Stimulated activated CD4-positive, alpha-beta T cell treated with anti-CD3 and anti-CD28 coated beads, Interleukin-2, amount 100 ng/mL, for 48 hours (primary cell): ENCODE measurements around the gene LHX4.

Experiments
- DNase-seq, 2 donors: peaks; one replicate each; pipeline ENCODE4 v3.0.0-alpha.2; 2020

Gene LHX4

GRCh38 chr1:180260541-180260940 lies 30.5 kb downstream of the LHX4 start:
- no peak for DNase-seq

GRCh38 chr1:180261030-180261429 lies 31.0 kb downstream of the LHX4 start:
- DNase-seq: no peak

- DNase-seq: no peak
Observed at GRCh38 chr1:180261524-180262155, 31.6 kb downstream of the LHX4 start.

DNA sequence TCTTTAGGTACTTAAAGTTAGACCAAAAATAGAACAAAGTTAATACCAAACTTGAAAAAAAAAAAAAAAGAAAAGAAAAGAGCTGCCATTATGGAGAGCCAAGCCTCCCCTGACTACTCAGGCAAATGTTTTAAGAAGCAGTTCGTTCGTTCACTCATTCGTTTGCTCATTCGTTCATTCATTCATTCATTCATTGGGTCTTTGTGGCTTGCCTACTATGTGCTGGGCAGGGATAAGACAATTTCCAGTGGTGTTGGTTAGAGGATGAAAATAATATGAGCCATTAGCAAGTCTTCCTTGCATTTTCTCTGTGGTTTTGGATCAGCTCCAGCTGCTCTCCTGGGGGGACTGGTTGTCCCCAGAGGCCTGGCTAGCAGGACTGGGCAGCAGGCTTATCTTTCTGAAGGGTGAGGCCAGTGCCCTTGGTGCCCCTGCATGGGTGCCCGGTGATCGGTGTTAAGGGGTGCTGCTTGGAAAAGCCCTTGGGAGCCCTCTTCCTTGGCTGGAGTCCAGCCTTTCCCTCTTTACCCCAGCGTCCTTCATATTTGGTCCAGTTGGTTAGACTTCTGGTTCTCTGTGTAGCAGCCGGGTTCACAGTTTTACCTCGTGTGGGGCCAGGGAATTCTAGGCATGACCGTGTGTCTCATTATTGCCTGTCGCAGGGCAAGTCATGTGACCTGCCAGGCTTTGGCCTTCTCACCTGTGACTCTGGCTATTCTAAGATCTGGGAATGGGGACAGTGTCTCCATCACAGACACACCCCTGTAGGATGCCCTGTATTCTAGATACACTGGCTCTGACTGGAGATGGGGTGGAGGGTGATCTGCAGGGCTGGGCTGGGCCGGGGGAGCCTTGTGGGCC lies 32.8 kb downstream of the LHX4 start:
- no peak for DNase-seq

DNA sequence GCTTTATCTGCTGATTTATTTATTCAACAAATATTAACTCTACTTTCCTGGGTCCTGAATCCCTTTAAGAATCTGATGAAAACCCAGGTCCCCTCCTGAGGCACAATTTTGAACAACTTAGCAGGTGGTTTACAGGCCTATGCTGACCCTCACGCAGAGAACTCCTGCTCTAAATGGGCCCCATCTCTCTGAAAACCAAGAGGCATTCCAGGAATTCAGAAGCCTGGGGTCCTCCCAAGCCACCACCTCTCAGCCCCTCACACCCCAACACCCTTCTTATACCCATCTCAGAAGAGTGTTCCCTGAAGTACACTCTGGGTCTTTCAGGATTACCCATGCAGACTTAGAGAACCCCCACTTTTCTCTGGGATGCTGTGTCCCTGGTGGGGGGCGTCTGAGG lies 34.5 kb downstream of the LHX4 start:
- DNase-seq: no peak

- no peak for DNase-seq
Observed at GRCh38 chr1:180265201-180265600, 35.1 kb downstream of the LHX4 start.

GRCh38 chr1:180265871-180266270 lies 35.8 kb downstream of the LHX4 start:
- DNase-seq: no peak

- no peak for DNase-seq
Observed at GRCh38 chr1:180266275-180267210, 36.5 kb downstream of the LHX4 start.

- no peak for DNase-seq
Observed at GRCh38 chr1:180267211-180267561, 37.1 kb downstream of the LHX4 start.

GRCh38 chr1:180267761-180268555 lies 37.9 kb downstream of the LHX4 start:
- no peak for DNase-seq

- DNase-seq: no peak
Observed at GRCh38 chr1:180268556-180269075, 38.6 kb downstream of the LHX4 start.

DNA sequence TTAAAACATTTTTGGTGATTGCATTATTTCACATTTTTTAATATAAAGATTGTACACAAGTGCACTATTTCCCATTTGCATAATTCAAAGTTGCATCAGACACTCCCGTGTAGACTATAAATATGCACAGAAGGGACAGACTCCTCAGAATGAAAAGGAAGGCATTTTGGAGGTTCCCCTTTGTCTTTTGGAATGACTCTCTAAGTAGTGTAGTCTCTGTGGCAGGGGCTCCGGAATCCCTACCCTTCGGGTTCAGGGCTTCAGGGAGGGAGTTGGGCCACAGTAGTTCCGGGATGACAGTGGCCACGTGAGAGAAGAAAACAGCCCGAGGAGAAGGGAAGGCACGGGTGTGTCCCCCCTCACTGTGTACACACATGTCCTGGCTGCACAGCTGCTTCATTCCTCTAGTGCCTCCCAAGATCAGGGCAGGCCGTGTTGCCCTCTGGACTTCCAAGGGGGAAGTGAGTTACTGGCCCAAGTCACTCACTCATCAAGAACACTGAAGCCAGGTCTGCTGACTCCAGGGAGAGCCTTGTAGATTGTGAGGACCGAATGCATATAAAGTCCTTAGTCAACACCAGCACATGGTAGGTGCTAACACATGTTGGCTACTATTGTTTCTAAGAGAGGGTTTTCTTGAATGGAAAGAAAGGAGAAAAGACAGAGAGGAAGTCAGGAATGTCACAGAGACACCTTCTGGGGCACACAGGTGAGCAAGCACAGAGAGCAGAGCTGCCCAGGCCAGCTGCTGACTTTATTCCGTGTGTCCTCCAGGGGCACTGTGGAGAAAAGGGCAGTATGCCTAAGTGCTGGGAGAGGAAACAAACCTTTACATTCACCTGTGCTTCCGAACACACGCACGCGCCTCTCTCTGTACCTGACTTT lies 39.8 kb downstream of the LHX4 start:
- DNase-seq: no peak

- no peak for DNase-seq
Observed at GRCh38 chr1:180270530-180271271, 40.6 kb downstream of the LHX4 start.

DNA sequence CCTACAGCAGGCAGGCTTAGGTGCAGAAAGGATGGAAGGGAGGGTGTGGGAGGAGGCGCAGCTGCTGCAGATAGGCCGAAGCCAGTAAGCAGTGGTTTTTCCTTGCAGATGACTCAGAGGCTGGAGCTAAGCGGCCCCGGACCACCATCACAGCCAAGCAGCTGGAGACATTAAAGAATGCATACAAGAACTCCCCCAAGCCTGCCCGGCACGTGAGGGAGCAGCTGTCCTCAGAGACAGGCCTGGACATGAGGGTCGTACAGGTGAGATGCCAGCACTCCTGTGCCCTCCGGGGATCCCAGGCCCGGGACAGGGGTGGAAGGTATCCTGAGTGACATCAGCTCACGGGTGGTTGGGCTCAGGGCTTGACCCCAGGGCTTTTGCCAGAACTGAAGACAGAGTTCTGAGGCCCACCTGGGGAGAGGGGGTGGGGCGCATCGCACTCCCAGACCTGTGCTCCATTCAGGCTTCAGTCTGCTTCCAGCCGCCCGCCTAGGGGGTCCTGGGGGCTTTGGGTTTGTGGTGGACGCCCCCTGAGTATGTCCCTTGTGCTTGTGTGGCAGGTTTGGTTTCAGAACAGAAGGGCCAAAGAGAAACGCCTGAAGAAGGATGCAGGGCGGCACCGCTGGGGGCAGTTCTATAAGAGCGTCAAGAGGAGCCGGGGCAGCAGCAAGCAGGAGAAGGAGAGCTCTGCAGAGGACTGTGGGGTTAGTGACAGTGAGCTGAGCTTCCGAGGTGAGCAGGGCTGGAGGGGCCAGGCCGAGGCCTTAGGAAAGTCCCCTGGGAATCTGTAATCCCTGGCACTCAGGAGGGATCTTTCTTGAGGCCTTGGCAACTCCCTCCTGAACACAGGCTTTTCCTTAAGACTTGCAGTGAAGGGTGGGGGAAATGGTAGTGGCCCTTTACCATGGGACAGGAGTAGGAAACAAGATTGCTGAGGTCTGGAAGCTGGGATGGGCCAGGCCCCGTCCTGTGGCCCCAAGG lies 41.5 kb downstream of the LHX4 start:
- DNase-seq: no peak

DNA sequence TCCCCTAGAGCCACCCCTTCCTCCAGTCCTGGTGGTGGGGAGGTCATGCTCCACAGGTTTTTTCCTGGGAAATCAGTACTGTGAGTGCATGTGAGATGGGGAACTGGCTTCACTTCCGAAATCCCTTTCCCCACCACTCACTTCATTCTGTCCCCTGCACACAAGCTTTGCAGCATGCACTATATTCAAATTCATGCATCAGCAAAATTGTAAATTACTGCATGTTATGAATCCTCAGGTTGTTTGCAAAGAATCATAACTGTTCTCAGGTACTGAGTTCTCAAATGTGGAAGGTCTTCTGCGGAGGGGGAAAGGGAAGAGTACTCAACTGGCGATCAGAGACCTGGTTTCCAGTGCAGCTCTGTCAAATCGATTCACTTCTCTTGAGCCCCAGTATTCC lies 42.3 kb downstream of the LHX4 start:
- DNase-seq: no peak

DNA sequence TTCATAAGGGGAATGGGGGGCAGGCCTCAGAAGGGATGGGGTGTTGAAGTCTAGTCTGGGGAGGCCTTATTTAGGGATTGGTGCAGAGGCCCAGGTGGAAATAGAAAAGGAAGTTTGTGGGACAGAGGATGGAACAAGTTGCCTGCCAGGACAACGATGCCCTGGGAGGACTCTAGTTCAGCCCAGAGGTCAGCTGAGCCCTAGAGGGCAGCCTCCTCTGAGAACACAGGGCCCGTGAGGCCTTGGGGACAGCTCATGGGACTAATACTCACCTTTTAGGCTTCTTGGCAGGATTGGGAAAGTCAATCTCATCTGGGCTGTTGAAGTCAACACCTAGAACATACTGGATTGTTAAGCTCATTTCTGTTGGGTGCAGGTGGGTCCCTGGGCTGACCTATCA lies 43.0 kb downstream of the LHX4 start:
- no peak for DNase-seq

- no peak for DNase-seq
Observed at GRCh38 chr1:180274221-180274620, 44.2 kb downstream of the LHX4 start.

GRCh38 chr1:180275726-180276125 lies 45.7 kb downstream of the LHX4 start:
- no peak for DNase-seq

GRCh38 chr1:180277476-180278193 lies 47.6 kb downstream of the LHX4 start:
- DNase-seq: no peak
